ENCODE measurements around the gene B3GNT7. TPM values are rescaled to one million over a fixed set of nuclear protein-coding genes. Genes with fewer than 3 reads are reported as not detected.

Gene B3GNT7
- total and polyA plus RNA-seq, 10 donors: 0.96 to 17.5 (median 11.4) TPM

- Histone ChIP-seq H3K4me1 (peaks cover 0 to 2% (median 0%) of the 10 kb centered on the region in 6 donors), H3K4me3 (no peak overlapping the region), H3K36me3 (peaks cover 0 to 4% (median 0%) of the 10 kb centered on the region in 6 donors), H3K9me3 (no peaks in the 10 kb centered on the region), H3K27ac (no peak overlapping the region), H3K27me3 (replicated peaks in 1 of 7) (no peaks in the 10 kb centered on the region)
- TF ChIP-seq POLR2A (IDR thresholded peaks at IDR 0.05): no peak
- TF ChIP-seq, protein P1, sequence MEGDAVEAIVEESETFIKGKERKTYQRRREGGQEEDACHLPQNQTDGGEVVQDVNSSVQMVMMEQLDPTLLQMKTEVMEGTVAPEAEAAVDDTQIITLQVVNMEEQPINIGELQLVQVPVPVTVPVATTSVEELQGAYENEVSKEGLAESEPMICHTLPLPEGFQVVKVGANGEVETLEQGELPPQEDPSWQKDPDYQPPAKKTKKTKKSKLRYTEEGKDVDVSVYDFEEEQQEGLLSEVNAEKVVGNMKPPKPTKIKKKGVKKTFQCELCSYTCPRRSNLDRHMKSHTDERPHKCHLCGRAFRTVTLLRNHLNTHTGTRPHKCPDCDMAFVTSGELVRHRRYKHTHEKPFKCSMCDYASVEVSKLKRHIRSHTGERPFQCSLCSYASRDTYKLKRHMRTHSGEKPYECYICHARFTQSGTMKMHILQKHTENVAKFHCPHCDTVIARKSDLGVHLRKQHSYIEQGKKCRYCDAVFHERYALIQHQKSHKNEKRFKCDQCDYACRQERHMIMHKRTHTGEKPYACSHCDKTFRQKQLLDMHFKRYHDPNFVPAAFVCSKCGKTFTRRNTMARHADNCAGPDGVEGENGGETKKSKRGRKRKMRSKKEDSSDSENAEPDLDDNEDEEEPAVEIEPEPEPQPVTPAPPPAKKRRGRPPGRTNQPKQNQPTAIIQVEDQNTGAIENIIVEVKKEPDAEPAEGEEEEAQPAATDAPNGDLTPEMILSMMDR (IDR thresholded peaks at IDR 0.05 in 8 of 11, conservative IDR thresholded peaks at IDR 0.05 in 3 of 11): no peak
- TF ChIP-seq POLR2AphosphoS5 (IDR thresholded peaks at IDR 0.05): no peak
- no peak for DNase-seq
- WGBS, 5 donors: 87 to 93% (median 89%) methylated on average over 26 to 28 of the region's 28 CpGs
- intact Hi-C loops (cut with DNase I; ENCODE audit: low total_unique reads): no loop called here
Measured at GRCh38 chr2:231355508-231356465, 39.7 kb upstream of the B3GNT7 start.

- H3K9me3 ChIP-seq: no peaks in the 10 kb centered on the region
- H3K4me1 ChIP-seq: peaks cover 0 to 7% (median under 1%) of the 10 kb centered on the region in 6 donors
- no peak overlapping the region for H3K4me3 ChIP-seq
- H3K36me3 ChIP-seq: peaks cover 0 to 11% (median 0%) of the 10 kb centered on the region in 6 donors
- WGBS, 5 donors: 79 to 88% (median 81%) methylated on average over 5 of the region's 5 CpGs
- H3K27ac ChIP-seq: no peak overlapping the region
- intact Hi-C loops (cut with DNase I; ENCODE audit: low total_unique reads): no loop called here
- TF ChIP-seq, protein P1 (IDR thresholded peaks at IDR 0.05 in 8 of 11, conservative IDR thresholded peaks at IDR 0.05 in 3 of 11): no peak
- TF ChIP-seq POLR2A (IDR thresholded peaks at IDR 0.05): no peak
- TF ChIP-seq POLR2AphosphoS5 (IDR thresholded peaks at IDR 0.05): no peak
- DNase-seq: no peak
- H3K27me3 ChIP-seq (replicated peaks in 1 of 7): no peaks in the 10 kb centered on the region
Measured at GRCh38 chr2:231356466-231356844, 39.1 kb upstream of the B3GNT7 start.

GRCh38 chr2:231357048-231357447 is 38.5 kb upstream of the B3GNT7 start:
- peaks cover 0 to 13% (median 6%) of the 10 kb centered on the region in 6 donors for H3K4me1 ChIP-seq
- WGBS, 5 donors: 87 to 97% (median 95%) methylated on average over 6 to 7 of the region's 7 CpGs
- no peaks in the 10 kb centered on the region for H3K9me3 ChIP-seq
- no peaks in the 10 kb centered on the region for H3K27me3 ChIP-seq (replicated peaks in 1 of 7)
- TF ChIP-seq POLR2AphosphoS5 (IDR thresholded peaks at IDR 0.05) (no peak), POLR2A (IDR thresholded peaks at IDR 0.05) (no peak)
- TF ChIP-seq, protein P1 (IDR thresholded peaks at IDR 0.05 in 8 of 11, conservative IDR thresholded peaks at IDR 0.05 in 3 of 11): no peak
- peaks cover 0 to 11% (median 0%) of the 10 kb centered on the region in 6 donors for H3K36me3 ChIP-seq
- DNase-seq: no peak
- intact Hi-C loops (cut with DNase I; ENCODE audit: low total_unique reads): no loop called here
- H3K4me3 ChIP-seq: no peak overlapping the region
- no peak overlapping the region for H3K27ac ChIP-seq

GRCh38 chr2:231357931-231358330 is 37.6 kb upstream of the B3GNT7 start:
- Histone ChIP-seq H3K4me3 (no peak overlapping the region), H3K27me3 (replicated peaks in 1 of 7) (no peaks in the 10 kb centered on the region), H3K4me1 (peaks cover 0 to 21% (median 15%) of the 10 kb centered on the region in 6 donors), H3K9me3 (no peaks in the 10 kb centered on the region), H3K27ac (no peak overlapping the region), H3K36me3 (peaks cover 0 to 11% (median 0%) of the 10 kb centered on the region in 6 donors)
- TF ChIP-seq POLR2A (IDR thresholded peaks at IDR 0.05): no peak
- TF ChIP-seq, protein P1 (IDR thresholded peaks at IDR 0.05 in 8 of 11, conservative IDR thresholded peaks at IDR 0.05 in 3 of 11): no peak
- no peak for TF ChIP-seq POLR2AphosphoS5 (IDR thresholded peaks at IDR 0.05)
- 84 to 93% (median 89%) methylated on average over 4 of the region's 4 CpGs for WGBS, 5 donors
- no peak for DNase-seq
- intact Hi-C loops (cut with DNase I; ENCODE audit: low total_unique reads): no loop called here

Measured in spleen (tissue), 11 donors.